Stimulated activated CD8-positive, alpha-beta memory T cell treated with anti-CD3 and anti-CD28 coated beads, Interleukin-2, amount 100 ng/mL, for 48 hours (primary cell): Measurements from ENCODE around the gene IFIH1.

ENCODE experiments used
- DNase-seq, 2 donors: peaks; one replicate each; pipeline ENCODE4 v3.0.0-alpha.2; 2020; ENCODE audit warnings: low read depth in 2 of 2

IFIH1 gene

GRCh38 chr2:162257425-162257824, 61.1 kb downstream of the IFIH1 start:
- no peak for DNase-seq

DNA sequence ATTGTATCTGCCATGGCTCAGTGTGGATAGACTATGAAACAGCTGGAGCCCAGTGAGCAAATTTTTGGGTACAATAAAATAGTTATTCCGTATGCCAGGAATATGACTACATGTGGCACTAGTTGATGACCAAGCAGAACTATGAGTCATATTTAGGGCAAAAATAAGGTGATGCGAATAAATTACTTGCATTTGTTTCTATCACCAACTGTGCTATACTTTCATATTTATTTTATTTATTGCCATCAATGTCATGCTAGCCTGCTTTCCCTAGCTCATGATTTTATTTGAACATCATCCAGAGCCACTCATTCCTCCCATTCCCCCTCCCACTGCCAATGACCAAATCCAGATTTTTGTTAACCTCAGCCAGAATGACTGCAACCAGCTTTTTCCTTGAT, 61.9 kb downstream of the IFIH1 start:
- DNase-seq, result no peak

DNA sequence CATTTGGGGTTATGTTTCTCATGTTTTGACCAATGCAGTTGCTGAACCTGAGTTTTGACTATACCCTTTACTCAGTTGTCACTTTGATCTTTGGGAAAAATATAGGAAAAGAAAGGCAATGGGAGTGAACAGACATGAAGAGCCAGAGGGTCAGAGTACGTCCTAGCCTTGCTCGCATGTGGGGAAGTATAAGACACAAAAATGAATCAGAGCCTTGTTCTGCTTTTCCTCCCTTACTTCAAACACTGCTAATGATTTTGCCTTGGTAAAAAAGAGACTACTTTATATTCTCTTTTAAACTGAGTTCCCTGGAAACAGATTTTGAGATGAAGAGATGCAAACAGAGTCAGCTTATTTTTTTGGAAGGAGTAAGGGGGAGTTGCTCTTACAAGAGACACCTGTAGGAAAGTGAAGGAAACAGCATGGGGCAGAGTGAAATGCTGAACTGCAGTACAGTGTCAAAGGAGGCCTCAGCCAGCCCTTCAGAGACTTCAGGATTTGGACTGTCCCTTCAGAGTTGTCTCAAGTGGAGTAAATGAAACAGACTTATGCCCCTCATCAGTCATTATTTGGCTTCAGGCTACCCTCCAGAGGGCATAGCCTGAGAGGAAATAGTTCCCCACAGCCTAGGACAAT, 64.1 kb downstream of the IFIH1 start:
- no peak for DNase-seq

GRCh38 chr2:162253435-162253834, 65.0 kb downstream of the IFIH1 start:
- DNase-seq, result no peak

DNA sequence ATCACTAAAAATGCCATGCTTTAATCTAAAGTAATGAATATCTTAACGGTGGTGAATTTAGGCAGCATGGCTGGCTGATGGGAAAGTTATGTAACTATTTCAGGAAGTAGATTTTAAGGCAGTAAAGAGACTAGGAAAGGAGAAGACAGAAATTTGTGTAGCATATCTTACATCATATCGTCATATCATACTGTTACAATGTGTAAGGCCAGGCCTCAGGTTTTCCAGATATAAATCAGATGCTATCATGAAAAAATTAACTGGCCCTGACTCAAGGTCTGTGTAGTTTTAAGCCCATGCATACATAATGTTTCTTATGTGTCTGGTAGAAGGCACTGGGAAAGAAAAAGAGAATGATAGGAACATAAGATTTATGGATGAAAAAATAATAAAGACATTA, 66.3 kb downstream of the IFIH1 start:
- no peak for DNase-seq

GRCh38 chr2:162245781-162246180, 72.7 kb downstream of the IFIH1 start:
- DNase-seq, result no peak

DNA sequence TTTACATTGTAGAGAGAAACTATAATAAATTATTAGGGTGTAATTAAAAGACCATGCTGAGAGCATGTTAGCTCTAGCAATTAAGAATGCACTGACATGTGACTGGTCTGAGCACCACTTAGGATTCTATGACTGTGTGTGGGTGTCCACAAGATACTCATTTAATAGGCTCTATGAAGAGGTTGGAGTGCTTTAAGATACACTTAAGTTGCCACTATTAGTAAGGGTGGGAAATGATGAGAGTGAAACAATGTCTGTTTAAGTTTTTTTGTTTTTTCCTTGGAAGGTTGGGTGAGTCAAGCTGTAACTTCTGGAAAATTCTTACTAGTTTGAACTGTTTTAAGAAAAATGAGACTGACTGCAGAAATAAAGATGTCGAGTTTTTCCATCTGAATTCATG, 73.4 kb downstream of the IFIH1 start:
- DNase-seq, result no peak

DNA sequence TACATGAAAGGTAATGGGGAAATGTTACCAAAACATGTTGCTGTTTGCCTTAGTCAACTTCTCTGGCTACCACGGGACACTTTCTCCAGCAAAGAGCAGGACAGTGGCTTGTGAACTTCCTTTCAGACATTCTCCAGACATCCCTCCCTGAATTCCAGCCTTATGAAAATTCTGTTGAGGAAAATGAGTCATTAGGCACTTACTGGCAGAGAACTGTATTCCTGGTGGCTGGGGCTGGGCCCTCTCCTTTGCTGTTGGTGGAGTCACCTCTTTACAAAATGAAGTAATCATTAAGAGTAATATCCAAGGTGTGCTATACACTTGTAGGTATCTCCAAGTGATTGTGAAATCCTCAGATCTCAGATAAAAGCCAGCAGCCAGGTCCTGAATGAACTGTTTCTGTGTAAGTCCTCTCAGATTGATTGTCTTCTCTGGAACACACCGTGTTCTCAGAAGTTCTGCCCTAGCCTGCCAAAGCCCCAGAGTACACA, 73.9 kb downstream of the IFIH1 start:
- DNase-seq, result no peak

DNA sequence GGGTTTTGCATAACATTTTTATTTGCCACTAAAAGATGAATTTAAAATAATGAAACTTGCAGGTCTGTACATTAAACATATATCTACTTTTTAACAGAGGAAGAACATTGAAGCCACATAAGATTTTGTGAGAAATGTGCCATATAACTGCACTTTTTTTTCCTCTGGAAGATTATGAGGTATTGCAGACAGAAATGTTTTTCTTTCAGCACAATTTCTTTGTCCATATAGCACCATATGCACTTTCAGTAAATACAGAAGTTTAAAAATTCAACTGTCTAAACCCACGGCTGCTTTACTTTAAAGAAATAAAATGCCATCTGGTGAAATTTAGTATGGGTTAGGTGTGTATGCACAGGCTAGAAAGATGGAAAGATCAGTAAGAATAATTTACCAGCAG, 74.8 kb downstream of the IFIH1 start:
- no peak for DNase-seq

- DNase-seq, result no peak
Observed at GRCh38 chr2:162243294-162243693, 75.2 kb downstream of the IFIH1 start, which contains the start of gene FAP. Gene FAP, minus strand, starts transcription at chr2:162243445. Its CDS starts 118 bp downstream, at chr2:162243327.

GRCh38 chr2:162242586-162243280, 75.8 kb downstream of the IFIH1 start:
- no peak for DNase-seq

DNA sequence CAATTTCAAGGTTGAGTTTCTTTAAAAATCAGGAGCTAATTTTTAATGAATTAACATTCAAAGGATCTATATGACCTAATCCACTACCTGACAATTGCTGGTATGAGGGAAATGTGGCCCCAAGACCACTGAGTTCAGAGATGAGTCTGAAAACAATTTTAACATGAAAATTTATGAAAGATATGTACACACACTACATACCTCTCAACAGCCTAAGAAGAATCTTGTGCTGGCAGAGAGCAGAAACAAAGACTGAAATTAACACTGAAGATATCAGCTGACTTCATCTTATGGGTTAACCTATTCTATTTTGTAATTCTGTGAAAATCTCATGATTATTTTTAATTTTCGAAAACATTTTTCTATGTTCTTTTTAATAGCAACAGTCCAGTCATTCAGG, 76.9 kb downstream of the IFIH1 start:
- no peak for DNase-seq

DNA sequence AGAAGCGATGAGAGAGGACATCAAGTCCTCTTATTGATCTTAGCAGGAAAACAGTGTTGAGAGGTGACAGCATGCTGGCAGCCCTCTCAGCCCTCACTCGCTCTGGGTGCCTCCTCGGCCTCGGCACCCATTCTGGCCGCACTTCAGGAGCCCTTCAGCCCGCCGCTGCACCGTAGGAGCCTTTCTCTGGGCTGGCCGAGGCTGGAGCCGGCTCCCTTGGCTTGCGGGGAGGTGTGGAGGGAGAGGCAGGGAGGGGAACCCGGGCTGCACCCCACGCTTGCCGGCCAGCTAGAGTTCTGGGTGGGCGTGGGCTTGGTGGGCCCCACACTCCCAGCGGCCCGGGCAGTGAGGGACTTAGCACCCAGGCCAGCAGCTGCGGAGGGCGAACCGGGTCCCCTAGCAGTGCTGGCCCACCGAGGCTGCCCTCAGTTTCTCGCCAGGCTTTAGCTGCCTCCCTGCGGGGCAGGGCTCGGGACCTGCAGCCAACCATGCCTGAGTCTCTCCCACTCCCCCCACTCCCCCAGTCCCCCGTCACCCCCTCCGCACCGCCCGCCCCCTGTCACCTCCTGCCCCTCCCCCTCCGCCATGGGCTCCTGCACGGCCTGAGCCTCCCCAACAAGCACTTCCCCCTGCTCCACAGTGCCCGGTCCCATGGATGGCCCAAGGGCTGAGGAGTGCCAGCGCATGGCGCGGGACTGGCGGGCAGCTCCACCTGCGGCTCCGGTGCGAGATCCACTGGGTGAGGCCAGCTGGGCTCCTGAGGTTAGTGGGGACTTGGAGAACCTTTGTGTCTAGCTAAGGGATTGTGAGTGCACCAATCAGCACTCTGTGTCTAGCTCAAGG, 83.6 kb downstream of the IFIH1 start:
- no peak for DNase-seq

DNA sequence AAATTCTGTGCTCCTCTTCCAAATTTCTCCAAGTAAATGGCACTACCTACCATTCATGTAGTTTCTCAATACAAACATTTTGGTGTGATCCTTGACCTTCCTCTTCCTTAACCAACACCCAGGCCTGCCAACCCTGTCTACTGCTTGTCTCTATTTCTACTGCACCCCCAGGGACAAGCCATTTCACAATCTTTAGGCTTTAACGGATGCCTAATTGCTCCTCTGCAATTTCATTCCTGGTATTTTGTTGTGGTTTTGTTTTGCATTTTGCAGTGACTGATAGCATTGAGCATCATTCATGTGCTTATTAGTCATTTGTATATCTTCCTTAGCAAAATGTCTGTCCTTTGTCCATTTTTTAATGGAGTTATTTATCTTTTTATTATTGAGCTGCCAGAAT, 85.3 kb downstream of the IFIH1 start:
- DNase-seq, result no peak

- DNase-seq, result no peak
Observed at GRCh38 chr2:162232671-162233070, 85.8 kb downstream of the IFIH1 start.

- DNase-seq, result no peak
Observed at GRCh38 chr2:162232027-162232426, 86.5 kb downstream of the IFIH1 start.

DNA sequence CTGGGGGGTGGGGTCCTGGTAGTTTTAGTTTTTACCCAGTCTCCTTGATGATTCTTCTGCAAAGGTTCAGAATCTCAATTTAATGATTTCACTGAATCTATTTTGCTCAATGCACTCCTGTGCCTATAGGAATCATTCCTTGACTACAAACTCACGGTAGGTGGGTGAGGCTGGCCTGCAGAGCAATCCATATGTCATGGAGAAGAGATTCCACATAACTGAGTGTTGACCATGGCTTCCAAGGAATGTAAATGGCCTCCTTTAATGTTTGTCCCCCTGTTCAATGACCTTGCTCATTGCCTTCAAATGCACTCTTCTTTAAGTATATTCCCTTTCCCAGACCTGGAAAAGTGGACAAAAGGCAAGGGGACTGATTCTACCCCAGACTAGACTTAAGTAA, 87.7 kb downstream of the IFIH1 start:
- DNase-seq, result no peak

- DNase-seq, result no peak
Observed at GRCh38 chr2:162226836-162227235, 91.6 kb downstream of the IFIH1 start.

- DNase-seq, result peak; percentile 30 to 38
Observed at GRCh38 chr2:162221064-162221463, 97.4 kb downstream of the IFIH1 start.

GRCh38 chr2:162220368-162220767, 98.1 kb downstream of the IFIH1 start:
- no peak for DNase-seq

DNA sequence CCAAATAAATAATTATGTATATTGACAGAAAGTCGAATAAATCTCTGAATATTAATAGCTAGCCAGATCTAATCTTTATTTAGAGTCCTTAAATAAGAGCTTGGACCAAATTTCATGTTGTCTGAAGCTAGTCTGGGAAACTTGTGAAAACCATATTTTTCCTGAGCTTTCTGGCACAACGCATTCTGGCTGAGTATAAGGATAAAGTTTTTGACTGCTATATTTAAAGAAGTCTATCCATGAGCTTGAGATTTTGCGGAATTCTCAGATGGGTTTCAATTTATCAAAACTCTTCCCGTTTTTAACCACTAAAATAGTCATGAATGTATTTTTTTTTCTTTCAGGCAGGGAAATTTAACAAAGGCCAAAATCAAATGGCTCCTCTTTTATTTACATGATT, 99.1 kb downstream of the IFIH1 start:
- no peak for DNase-seq

- no peak for DNase-seq
Observed at GRCh38 chr2:162217598-162217997, 100.9 kb downstream of the IFIH1 start.
